GM12801 (cell line): ENCODE measurements around the gene DTNB.

ENCODE experiments used
- TF ChIP-seq, protein P1 (sequence below): IDR thresholded peaks from one replicate; pipeline ENCODE4 v1.5.1; 2011; ENCODE audit warnings: control low read depth; ENCODE audit not compliant: insufficient read length; ENCODE audit errors: extremely low read depth

The DTNB gene

DNA sequence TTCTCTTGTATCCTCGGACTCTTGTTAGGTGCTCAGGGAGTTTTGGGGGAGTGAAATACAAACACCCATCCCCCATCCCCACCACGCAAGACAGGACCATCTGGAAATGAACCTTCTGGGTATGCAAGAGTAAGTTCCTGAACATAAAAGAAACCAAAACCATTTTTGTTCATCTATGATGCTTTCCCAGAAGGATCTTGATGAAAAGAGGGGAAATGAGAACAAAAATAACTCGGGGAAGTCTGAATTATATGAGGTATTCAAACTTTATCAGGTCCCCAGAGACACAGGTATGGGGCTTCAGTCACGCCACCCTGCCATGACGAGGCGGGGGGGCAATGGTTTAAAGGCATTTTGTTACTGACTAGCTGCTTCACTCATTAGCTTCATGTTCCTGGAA lies 263.0 kb downstream of the DTNB start:
- TF ChIP-seq, protein P1, sequence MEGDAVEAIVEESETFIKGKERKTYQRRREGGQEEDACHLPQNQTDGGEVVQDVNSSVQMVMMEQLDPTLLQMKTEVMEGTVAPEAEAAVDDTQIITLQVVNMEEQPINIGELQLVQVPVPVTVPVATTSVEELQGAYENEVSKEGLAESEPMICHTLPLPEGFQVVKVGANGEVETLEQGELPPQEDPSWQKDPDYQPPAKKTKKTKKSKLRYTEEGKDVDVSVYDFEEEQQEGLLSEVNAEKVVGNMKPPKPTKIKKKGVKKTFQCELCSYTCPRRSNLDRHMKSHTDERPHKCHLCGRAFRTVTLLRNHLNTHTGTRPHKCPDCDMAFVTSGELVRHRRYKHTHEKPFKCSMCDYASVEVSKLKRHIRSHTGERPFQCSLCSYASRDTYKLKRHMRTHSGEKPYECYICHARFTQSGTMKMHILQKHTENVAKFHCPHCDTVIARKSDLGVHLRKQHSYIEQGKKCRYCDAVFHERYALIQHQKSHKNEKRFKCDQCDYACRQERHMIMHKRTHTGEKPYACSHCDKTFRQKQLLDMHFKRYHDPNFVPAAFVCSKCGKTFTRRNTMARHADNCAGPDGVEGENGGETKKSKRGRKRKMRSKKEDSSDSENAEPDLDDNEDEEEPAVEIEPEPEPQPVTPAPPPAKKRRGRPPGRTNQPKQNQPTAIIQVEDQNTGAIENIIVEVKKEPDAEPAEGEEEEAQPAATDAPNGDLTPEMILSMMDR, result no peak

DNA sequence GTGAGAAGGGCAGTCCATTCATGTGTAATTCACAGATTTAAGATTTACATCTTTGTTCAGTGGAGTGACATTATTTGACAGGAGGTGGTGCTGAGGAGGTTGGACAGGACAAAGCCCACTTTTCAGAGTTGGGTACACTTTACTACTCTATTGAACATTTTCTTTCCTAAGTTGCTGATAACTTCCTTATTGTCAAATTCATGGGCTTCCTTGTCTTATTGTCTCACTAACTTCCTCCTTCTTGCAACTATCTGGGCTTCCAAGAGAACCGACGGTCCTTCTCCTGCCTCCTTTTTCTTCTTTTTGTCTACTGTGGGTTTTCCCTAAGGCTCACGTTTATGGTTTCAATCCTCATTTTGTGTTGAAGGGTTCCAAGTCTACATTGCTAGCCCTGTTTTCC lies 263.9 kb downstream of the DTNB start:
- TF ChIP-seq, protein P1, result no peak

DNA sequence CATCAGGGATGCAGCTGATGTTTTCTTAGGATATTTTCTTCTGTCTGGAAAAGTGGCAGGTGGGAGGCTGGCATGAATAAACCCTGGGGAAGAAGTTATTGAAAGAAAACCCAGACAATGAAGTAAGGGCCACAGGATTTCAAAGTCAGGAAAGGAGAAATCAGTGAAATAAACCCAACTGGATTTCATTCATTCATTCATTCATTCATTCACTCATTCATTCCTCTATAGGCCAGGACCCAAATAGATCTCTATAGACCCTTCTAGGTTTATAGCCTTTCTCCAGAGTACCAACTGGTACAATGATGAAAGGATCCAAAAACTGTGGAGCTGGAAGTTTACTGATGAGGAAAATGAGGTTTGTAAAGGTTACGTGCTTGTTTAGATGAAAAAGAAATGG lies 264.3 kb downstream of the DTNB start:
- TF ChIP-seq, protein P1, result no peak

DNA sequence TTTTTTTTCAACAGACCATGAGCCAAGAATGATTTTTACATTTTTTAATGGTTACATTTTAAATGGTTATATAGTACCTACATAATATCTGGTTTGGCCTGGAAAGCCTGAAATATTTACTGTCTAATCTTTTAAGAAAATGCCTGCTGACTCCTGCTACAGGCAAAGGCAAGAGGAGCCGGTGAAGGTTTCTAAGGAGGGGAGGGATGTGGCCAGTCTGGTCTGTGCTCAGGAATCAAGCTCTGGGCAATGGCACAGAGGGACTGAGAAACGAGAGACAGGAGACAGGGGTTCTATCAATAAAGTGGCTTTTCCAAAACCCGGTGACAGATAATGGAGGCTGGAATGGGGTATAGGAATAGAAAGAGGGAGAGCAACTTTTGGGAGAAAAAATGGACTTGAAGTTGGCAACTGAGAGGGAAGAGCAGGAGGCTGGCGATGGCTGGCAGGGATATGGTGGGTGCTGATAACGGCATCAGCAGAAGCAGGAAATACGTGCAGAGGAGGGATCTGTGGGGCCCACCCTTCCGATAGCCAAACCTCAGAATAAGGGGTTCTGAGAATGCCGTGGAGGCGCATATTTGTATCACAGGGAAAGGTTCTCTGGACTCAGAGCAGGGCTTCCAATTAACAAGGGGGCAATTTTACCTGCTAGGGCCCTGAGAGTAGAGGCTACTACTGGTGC lies 267.6 kb downstream of the DTNB start:
- TF ChIP-seq, protein P1, result no peak

DNA sequence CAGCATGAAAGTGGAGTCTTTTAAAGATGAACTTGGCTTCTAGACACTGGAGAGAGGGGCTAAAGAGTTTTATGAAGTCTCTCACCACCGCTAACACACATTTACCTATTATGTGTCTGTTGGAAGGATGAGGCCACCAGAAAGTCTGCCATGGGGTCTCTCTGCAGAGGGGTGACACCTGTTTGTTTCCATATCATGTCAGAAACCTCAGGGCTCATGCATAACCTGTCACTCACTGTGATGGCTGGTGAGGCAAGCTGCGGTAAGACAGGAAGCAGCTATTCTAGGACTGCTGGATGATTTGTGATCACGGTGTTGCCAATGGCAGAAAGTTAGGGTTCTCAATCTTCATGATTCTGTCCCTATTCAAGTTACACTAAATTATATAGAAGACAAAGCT lies 270.9 kb downstream of the DTNB start:
- TF ChIP-seq, protein P1, result no peak

DNA sequence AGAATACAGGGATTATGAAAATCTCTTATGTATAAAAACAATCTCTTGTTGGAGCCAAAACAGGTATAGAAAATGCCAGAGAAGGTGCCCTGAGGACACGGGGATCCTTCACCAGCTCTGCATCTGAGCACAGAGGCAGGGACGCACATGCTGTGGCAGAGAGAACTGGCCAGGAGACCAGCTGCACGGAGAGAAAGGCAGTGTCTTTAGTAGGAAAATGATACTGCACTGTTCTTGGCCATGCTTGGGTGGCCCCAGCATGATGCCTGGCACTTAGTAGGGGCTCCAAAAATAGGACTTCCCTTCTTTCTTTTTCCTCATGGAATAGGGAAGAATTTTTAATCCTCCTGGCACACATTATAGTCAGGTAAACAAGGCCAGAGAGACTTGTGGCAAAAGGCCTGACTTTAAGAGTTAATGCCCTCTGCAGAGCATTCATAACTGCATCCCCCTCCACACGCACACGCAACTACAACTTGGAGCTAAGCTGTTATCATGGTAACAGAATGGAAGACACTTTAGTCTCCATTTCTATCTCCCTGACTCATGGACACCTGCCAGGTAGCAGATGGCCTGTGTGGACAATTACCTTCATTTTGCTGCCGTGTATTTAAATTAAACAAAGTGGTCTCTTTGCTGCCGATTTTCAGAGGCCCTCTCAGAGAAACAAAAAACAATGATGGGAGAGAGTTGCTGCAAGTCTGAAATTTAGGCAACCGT lies 271.9 kb downstream of the DTNB start:
- TF ChIP-seq, protein P1, result no peak

DNA sequence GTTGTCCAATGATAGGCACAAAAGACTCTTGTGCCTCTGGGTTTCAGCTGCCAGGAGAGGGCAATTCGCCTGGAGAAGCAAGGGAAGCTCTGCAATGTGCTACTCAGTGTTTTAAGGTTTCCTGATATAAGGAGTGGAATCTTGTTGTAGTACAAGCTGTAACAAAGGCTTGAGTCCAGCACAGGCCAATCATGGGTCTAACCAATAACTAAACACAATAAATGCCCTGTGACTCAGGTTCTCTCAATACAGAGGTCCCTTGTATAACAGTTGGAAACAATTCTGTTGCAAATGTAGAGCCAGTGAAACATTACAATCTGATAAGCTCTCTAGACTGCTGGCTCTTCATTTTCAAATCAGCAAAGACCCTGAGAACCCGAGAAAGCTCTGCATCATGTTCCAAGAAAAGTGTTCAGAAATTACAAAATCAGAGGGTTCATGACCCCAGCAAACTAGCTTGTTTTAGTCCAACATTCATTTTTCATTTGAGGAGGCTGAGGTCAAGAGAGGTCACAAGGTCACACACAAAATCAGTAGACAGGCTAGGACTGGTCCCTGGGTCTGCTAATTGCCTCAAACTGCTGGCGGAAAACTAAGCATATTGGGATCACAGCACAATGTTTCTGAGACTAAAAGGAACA lies 272.7 kb downstream of the DTNB start:
- TF ChIP-seq, protein P1, result no peak
